ENCODE measurements around the gene TRIM31.

- TF ChIP-seq CTCF (IDR thresholded peaks at IDR 0.05 in 8 of 11, conservative IDR thresholded peaks at IDR 0.05 in 3 of 11): no peak
- no peak for TF ChIP-seq POLR2A (IDR thresholded peaks at IDR 0.05)
- no peak for TF ChIP-seq POLR2AphosphoS5 (IDR thresholded peaks at IDR 0.05)
These were observed 12.7 kb downstream of the TRIM31 start for GRCh38 chr6:30100154-30100553.

Measured in spleen (tissue), 7 donors.